WI38 (cell line): ENCODE measurements around the gene AP3M1.

Experiments
- H3K4me3 ChIP-seq: 2 replicates; pipeline ENCODE4 v1.5.1; 2011; ENCODE audit warnings: low read depth, mild to moderate bottlenecking, control low read depth, low read length
- CTCF ChIP-seq: IDR thresholded peaks from 2 replicates; pipeline ENCODE4 v1.5.1; 2012; ENCODE audit warnings: low read depth, mild to moderate bottlenecking, control low read depth, low read length

AP3M1 gene

GRCh38 chr10:74122060-74122459 is 28.6 kb downstream of the AP3M1 start:
- H3K4me3 ChIP-seq, result no peak overlapping the region
- no peak for TF ChIP-seq CTCF

GRCh38 chr10:74121368-74121767 is 29.3 kb downstream of the AP3M1 start:
- H3K4me3 ChIP-seq, result no peak overlapping the region
- no peak for TF ChIP-seq CTCF

- TF ChIP-seq CTCF, result no peak
- H3K4me3 ChIP-seq, result no peak overlapping the region
Measured at GRCh38 chr10:74120911-74121310, 29.7 kb downstream of the AP3M1 start.

- no peak for TF ChIP-seq CTCF
- no peak overlapping the region for H3K4me3 ChIP-seq
Measured at GRCh38 chr10:74118804-74119203, 31.8 kb downstream of the AP3M1 start.

- H3K4me3 ChIP-seq, result no peak overlapping the region
- no peak for TF ChIP-seq CTCF
Measured at GRCh38 chr10:74117738-74118137, 32.9 kb downstream of the AP3M1 start.

- TF ChIP-seq CTCF, result no peak
- H3K4me3 ChIP-seq, result no peak overlapping the region
Measured at GRCh38 chr10:74114041-74114448, 36.6 kb downstream of the AP3M1 start.

- no peak overlapping the region for H3K4me3 ChIP-seq
- TF ChIP-seq CTCF, result no peak
Measured at GRCh38 chr10:74113546-74113945, 37.1 kb downstream of the AP3M1 start.
